Measurements from ENCODE around the gene LSMEM2. TPM values are rescaled to one million over a fixed set of nuclear protein-coding genes. Genes with fewer than 3 reads are reported as not detected.
"Not testable (repeated sequence)": the region's sequence is repeated elsewhere in the genome, so short reads cannot be mapped to it uniquely, and the experiment has no call there.

The LSMEM2 gene
- polyA plus RNA-seq, 1 donor (not counting 4 experiments of a cell fraction or from before 2014, with no cell fraction given): not detected

- Histone ChIP-seq H3K27ac (ENCODE audit: control insufficient read depth, insufficient read depth, low read length) (no peak overlapping the region), H3K4me3 (ENCODE audit: control insufficient read depth in 2 of 3, extremely low read depth in 1 of 3, insufficient read depth in 2 of 3, low read depth in 1 of 3, low read length in 3 of 3) (no peak overlapping the region), H3K9ac (ENCODE audit: control insufficient read depth, extremely low read depth, insufficient read depth, low read length) (no peak overlapping the region), H3K36me3 (ENCODE audit: control insufficient read depth in 2 of 2, extremely low read depth in 1 of 2, insufficient read depth in 2 of 2, low read length in 2 of 2) (peaks cover 19 to 20% of the 10 kb centered on the region in 2 experiments), H2AFZ (ENCODE audit: control insufficient read depth, low read length) (no peak overlapping the region), H3K9me1 (ENCODE audit: control insufficient read depth, extremely low read depth, insufficient read depth, low read length) (peaks cover 2% of the 10 kb centered on the region), H4K20me1 (ENCODE audit: control insufficient read depth, extremely low read depth, insufficient read depth, low read length) (no peaks in the 10 kb centered on the region), H3K27me3 (ENCODE audit: control insufficient read depth, extremely low read depth, insufficient read depth, low read length) (no peaks in the 10 kb centered on the region), H3K4me1 (ENCODE audit: control insufficient read depth, extremely low read depth, insufficient read depth, low read length) (peaks cover 23% of the 10 kb centered on the region), H3K4me2 (ENCODE audit: control insufficient read depth, extremely low read depth, insufficient read depth, low read depth, low read length) (peak overlapping the region; percentile 71), H3K9me3 (ENCODE audit: control insufficient read depth, low read depth, low read length) (no peaks in the 10 kb centered on the region), H3K79me2 (ENCODE audit: control insufficient read depth, insufficient read depth, low read length) (no peaks in the 10 kb centered on the region)
- no peak for DNase-seq (ENCODE audit: low read depth, low spot score)
- FAIRE-seq: no peak
- TF ChIP-seq CTCF (optimal IDR thresholded peaks at IDR 0.05 in 1 of 3, IDR thresholded peaks at IDR 0.05 in 1 of 3, conservative IDR thresholded peaks at IDR 0.05 in 1 of 3; ENCODE audit: extremely low read depth in 1 of 3, insufficient read depth in 2 of 3, low read length in 3 of 3) (no peak), EZH2 (IDR thresholded peaks at IDR 0.05; ENCODE audit: low read length) (no peak)
- dilution Hi-C loops (cut with MboI; ENCODE audit: extremely low pct_ligation_motif_present, low sequenced_read_pairs): no loop called here
Observed at GRCh38 chr3:50260942-50261441, 17.9 kb upstream of the LSMEM2 start.

DNA sequence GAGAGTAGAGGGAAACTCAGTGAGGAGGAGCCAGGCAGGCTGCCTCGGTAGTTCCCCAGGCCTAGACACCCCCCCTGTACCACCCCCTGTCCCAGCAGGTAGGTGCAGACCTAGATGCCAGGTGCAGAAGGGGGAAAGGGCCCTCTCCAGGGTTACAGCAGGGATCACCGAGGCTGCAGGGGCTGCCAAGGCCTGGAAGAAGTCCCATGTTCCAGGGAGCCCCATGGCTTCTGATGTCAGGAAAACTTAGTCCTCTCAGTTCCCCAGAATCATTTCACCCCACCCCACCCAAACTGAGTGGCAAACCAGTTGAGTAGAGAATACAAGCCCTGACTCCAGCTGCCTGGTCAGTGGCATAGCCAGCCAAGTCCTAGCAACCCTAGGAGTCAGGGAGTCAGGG lies 17.4 kb upstream of the LSMEM2 start:
- peaks cover 2% of the 10 kb centered on the region for H3K9me1 ChIP-seq (ENCODE audit: control insufficient read depth, extremely low read depth, insufficient read depth, low read length)
- no peak overlapping the region for H3K9ac ChIP-seq (ENCODE audit: control insufficient read depth, extremely low read depth, insufficient read depth, low read length)
- dilution Hi-C loops (cut with MboI; ENCODE audit: extremely low pct_ligation_motif_present, low sequenced_read_pairs): no loop called here
- peaks cover 23% of the 10 kb centered on the region for H3K4me1 ChIP-seq (ENCODE audit: control insufficient read depth, extremely low read depth, insufficient read depth, low read length)
- FAIRE-seq (no peak), DNase-seq (ENCODE audit: low read depth, low spot score) (no peak)
- no peak overlapping the region for H3K4me2 ChIP-seq (ENCODE audit: control insufficient read depth, extremely low read depth, insufficient read depth, low read depth, low read length)
- no peaks in the 10 kb centered on the region for H4K20me1 ChIP-seq (ENCODE audit: control insufficient read depth, extremely low read depth, insufficient read depth, low read length)
- H3K27me3 ChIP-seq (ENCODE audit: control insufficient read depth, extremely low read depth, insufficient read depth, low read length): no peaks in the 10 kb centered on the region
- no peak overlapping the region for H2AFZ ChIP-seq (ENCODE audit: control insufficient read depth, low read length)
- no peaks in the 10 kb centered on the region for H3K79me2 ChIP-seq (ENCODE audit: control insufficient read depth, insufficient read depth, low read length)
- no peak overlapping the region for H3K27ac ChIP-seq (ENCODE audit: control insufficient read depth, insufficient read depth, low read length)
- no peaks in the 10 kb centered on the region for H3K9me3 ChIP-seq (ENCODE audit: control insufficient read depth, low read depth, low read length)
- H3K36me3 ChIP-seq (ENCODE audit: control insufficient read depth in 2 of 2, extremely low read depth in 1 of 2, insufficient read depth in 2 of 2, low read length in 2 of 2): peaks cover 14 to 15% of the 10 kb centered on the region in 2 experiments
- TF ChIP-seq EZH2 (IDR thresholded peaks at IDR 0.05; ENCODE audit: low read length) (no peak), CTCF (optimal IDR thresholded peaks at IDR 0.05 in 1 of 3, IDR thresholded peaks at IDR 0.05 in 1 of 3, conservative IDR thresholded peaks at IDR 0.05 in 1 of 3; ENCODE audit: extremely low read depth in 1 of 3, insufficient read depth in 2 of 3, low read length in 3 of 3) (no peak)
- no peak overlapping the region for H3K4me3 ChIP-seq (ENCODE audit: control insufficient read depth in 2 of 3, extremely low read depth in 1 of 3, insufficient read depth in 2 of 3, low read depth in 1 of 3, low read length in 3 of 3)

DNA sequence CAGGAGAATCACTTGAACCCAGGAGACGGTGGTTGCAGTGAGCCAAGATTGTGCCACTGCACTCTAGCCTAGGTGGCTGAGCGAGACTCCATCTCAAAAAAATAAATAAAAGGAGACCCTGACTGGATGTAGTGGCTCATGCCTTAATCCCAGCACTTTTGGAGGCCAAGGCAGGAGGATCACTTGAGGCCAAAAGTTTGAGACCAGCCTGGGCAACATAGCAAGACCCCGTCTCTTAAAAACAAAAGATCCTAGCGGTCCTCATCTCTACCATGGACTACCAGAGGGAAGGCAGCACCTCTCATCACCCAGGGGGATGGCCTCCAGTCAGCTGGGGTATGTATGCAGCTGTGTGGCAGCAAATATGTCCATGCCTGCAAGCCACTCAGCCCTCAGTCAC lies 16.7 kb upstream of the LSMEM2 start:
- dilution Hi-C loops (cut with MboI; ENCODE audit: extremely low pct_ligation_motif_present, low sequenced_read_pairs); H4K20me1 ChIP-seq (ENCODE audit: control insufficient read depth, extremely low read depth, insufficient read depth, low read length); FAIRE-seq; DNase-seq (ENCODE audit: low read depth, low spot score); H3K4me2 ChIP-seq (ENCODE audit: control insufficient read depth, extremely low read depth, insufficient read depth, low read depth, low read length); H3K79me2 ChIP-seq (ENCODE audit: control insufficient read depth, insufficient read depth, low read length); H3K9me3 ChIP-seq (ENCODE audit: control insufficient read depth, low read depth, low read length); H3K27me3 ChIP-seq (ENCODE audit: control insufficient read depth, extremely low read depth, insufficient read depth, low read length); H3K36me3 ChIP-seq (ENCODE audit: control insufficient read depth in 2 of 2, extremely low read depth in 1 of 2, insufficient read depth in 2 of 2, low read length in 2 of 2); H3K9me1 ChIP-seq (ENCODE audit: control insufficient read depth, extremely low read depth, insufficient read depth, low read length); H3K4me3 ChIP-seq (ENCODE audit: control insufficient read depth in 2 of 3, extremely low read depth in 1 of 3, insufficient read depth in 2 of 3, low read depth in 1 of 3, low read length in 3 of 3); H3K27ac ChIP-seq (ENCODE audit: control insufficient read depth, insufficient read depth, low read length); H2AFZ ChIP-seq (ENCODE audit: control insufficient read depth, low read length); H3K9ac ChIP-seq (ENCODE audit: control insufficient read depth, extremely low read depth, insufficient read depth, low read length): not testable (repeated sequence)
- peaks cover 23% of the 10 kb centered on the region for H3K4me1 ChIP-seq (ENCODE audit: control insufficient read depth, extremely low read depth, insufficient read depth, low read length)

Data from keratinocyte (primary cell).